A549 (cell line): ENCODE data around the gene ANGPT4.

ENCODE experiments used
- CTCF ChIP-seq: fragments of >200 bp; sonication (Bioruptor Twin); formaldehyde crosslinking; IDR thresholded peaks from 3 replicates; pipeline ENCODE4 v1.5.1; 2016
- EP300 ChIP-seq, 2 experiments: fragments of >200 bp; sonication (Bioruptor Twin); formaldehyde crosslinking; IDR thresholded peaks; 2 replicates in 1 of 2; 3 replicates in 1 of 2; pipeline ENCODE4 v1.6.1; 2016 to 2017
- HMGXB4 ChIP-seq: fragments of 250-450 bp; sonication (Bioruptor Pico); IDR thresholded peaks from 2 replicates; pipeline ENCODE4 v1.5.0; 2021; ENCODE audit warnings: mild to moderate bottlenecking, moderate library complexity, borderline replicate concordance
- JUN ChIP-seq, 2 experiments: fragments of >200 bp; sonication (Bioruptor Twin); formaldehyde crosslinking; IDR thresholded peaks; 2 replicates in 1 of 2; 3 replicates in 1 of 2; pipeline ENCODE4 v1.6.1; 2016 to 2017
- NPAS2 ChIP-seq: fragments of 250-450 bp; sonication (Bioruptor Pico); IDR thresholded peaks from 2 replicates; pipeline ENCODE4 v1.8.0; 2022; ENCODE audit warnings: mild to moderate bottlenecking, moderate library complexity, borderline replicate concordance
- NR3C1 ChIP-seq: fragments of >200 bp; sonication (Bioruptor Twin); formaldehyde crosslinking; IDR thresholded peaks from 3 replicates; pipeline ENCODE4 v1.6.1; 2017
- PBX3 ChIP-seq: IDR thresholded peaks from 2 replicates; pipeline ENCODE4 v1.6.1; 2012
- RAD21 ChIP-seq, 2 experiments: fragments of >200 bp in 1 of 2; sonication (Bioruptor Twin) in 1 of 2; formaldehyde crosslinking in 1 of 2; IDR thresholded peaks in 1 of 2; conservative IDR thresholded peaks in 1 of 2; 2 replicates in 1 of 2; 3 replicates in 1 of 2; pipeline ENCODE4 v1.6.1; 2012 to 2018; ENCODE audit warnings: inconsistent platforms in 1 of 2
- RNF2 ChIP-seq: fragments of 200-600 bp; sonication (generic); IDR thresholded peaks from 2 replicates; pipeline ENCODE4 v1.6.1; 2016; ENCODE audit warnings: low read depth, mild to moderate bottlenecking, antibody characterized with exemption, moderate library complexity, borderline replicate concordance
- SMC3 ChIP-seq: fragments of >200 bp; sonication (Bioruptor Twin); formaldehyde crosslinking; IDR thresholded peaks from 3 replicates; pipeline ENCODE4 v1.6.1; 2018; ENCODE audit warnings: inconsistent platforms
- USF2 ChIP-seq: fragments of 450-650 bp; IDR thresholded peaks from 2 replicates; pipeline ENCODE4 v1.6.1; 2014; ENCODE audit warnings: antibody characterized with exemption

GRCh38 chr20:871948-872347 is 44.2 kb downstream of the ANGPT4 start:
- no peak for TF ChIP-seq EP300 (IDR thresholded peaks at IDR 0.05)
- TF ChIP-seq CTCF, result no peak
- no peak for TF ChIP-seq USF2
- TF ChIP-seq HMGXB4 (CRISPR knock-in tag), result no peak
- no peak for TF ChIP-seq NR3C1
- no peak for TF ChIP-seq RNF2
- no peak for TF ChIP-seq SMC3
- no peak for TF ChIP-seq RAD21 (conservative IDR thresholded peaks at IDR 0.05 in 1 of 2, IDR thresholded peaks at IDR 0.05 in 1 of 2)
- no peak for TF ChIP-seq JUN (IDR thresholded peaks at IDR 0.05)
- TF ChIP-seq PBX3, result no peak
- TF ChIP-seq NPAS2, result no peak
